Breast epithelium (tissue), 4 donors: ENCODE data around the gene CFAP97D1. TPM values are rescaled to one million over a fixed set of nuclear protein-coding genes. Genes with fewer than 3 reads are reported as not detected.

ENCODE experiments used
- DNase-seq, 2 donors: peaks; one replicate each; pipeline ENCODE4 v3.0.0-alpha.2; 2019; ENCODE audit warnings: low spot score in 2 of 2
- H3K27ac ChIP-seq, 2 donors: fragments of 200-600 bp; sonication (generic) in 1 of 2; one replicate each; pipeline ENCODE4 v1.5.1; 2016 to 2019; ENCODE audit warnings: mild to moderate bottlenecking in 1 of 2
- H3K27me3 ChIP-seq, 2 donors: fragments of 200-600 bp; sonication (generic) in 1 of 2; one replicate each; pipeline versions ENCODE4 v1.5.1 to v1.6.0; 2017 to 2019; ENCODE audit warnings: control low read depth in 1 of 2, mild to moderate bottlenecking in 1 of 2
- H3K36me3 ChIP-seq: fragments of 200-600 bp; one replicate; pipeline ENCODE4 v1.5.1; 2019
- H3K4me1 ChIP-seq, 2 donors: fragments of 200-600 bp; sonication (generic); one replicate each; pipeline ENCODE4 v1.5.1; 2016 to 2019; ENCODE audit warnings: control low read depth in 1 of 2
- H3K4me3 ChIP-seq, 3 donors: fragments of 200-600 bp; sonication (generic); 1 replicate in 2 of 3; 2 replicates in 1 of 3; pipeline ENCODE4 v1.5.1; 2016 to 2019; ENCODE audit warnings: mild to moderate bottlenecking in 3 of 3, moderate library complexity in 2 of 3
- H3K9me3 ChIP-seq, 2 donors: fragments of 200-600 bp; sonication (generic) in 1 of 2; one replicate each; pipeline ENCODE4 v1.5.1; 2016 to 2019; ENCODE audit warnings: control low read depth in 1 of 2
- CTCF ChIP-seq, 3 donors: fragments of 450-650 bp; IDR thresholded peaks; one replicate each; pipeline ENCODE4 v1.5.1; 2016 to 2017; ENCODE audit warnings: antibody characterized with exemption in 3 of 3, mild to moderate bottlenecking in 3 of 3, moderate library complexity in 3 of 3
- POLR2A ChIP-seq: fragments of 450-650 bp; IDR thresholded peaks from one replicate; pipeline ENCODE4 v1.6.1; 2016; ENCODE audit warnings: antibody characterized with exemption, mild to moderate bottlenecking, moderate library complexity
- POLR2AphosphoS5 ChIP-seq, 3 donors: sonication (generic); formaldehyde crosslinking; IDR thresholded peaks; one replicate each; pipeline ENCODE4 v1.6.1; 2017; ENCODE audit warnings: antibody characterized with exemption in 3 of 3
- intact Hi-C: fragments of 100-400 bp; cut with DNase I; formaldehyde crosslinking; loops from one replicate; pipeline ENCODE4 v1.15.1; 2023; ENCODE audit warnings: low total_unique reads
- total RNA-seq, 3 donors: library from RNA; depleted of rRNA; stranded (reverse); fragments of >200 nt; gene quantifications; one replicate each; pipeline ENCODE4 v1.1.0, GENCODE V29; 2016

CFAP97D1 gene
- total RNA-seq, 3 donors from 2014 or later: 0.16 TPM; not detected in 2

GRCh38 chr17:43810823-43811222 lies 30.6 kb downstream of the CFAP97D1 start:
- Histone ChIP-seq H3K36me3 (no peaks in the 10 kb centered on the region), H3K4me1 (no peaks in the 10 kb centered on the region), H3K9me3 (no peaks in the 10 kb centered on the region), H3K27ac (no peak overlapping the region), H3K27me3 (no peaks in the 10 kb centered on the region), H3K4me3 (no peak overlapping the region)
- DNase-seq: no peak
- intact Hi-C loops: no loop called here
- TF ChIP-seq CTCF (IDR thresholded peaks at IDR 0.05): no peak
- no peak for TF ChIP-seq POLR2A
- TF ChIP-seq POLR2AphosphoS5 (IDR thresholded peaks at IDR 0.05): no peak

GRCh38 chr17:43812396-43813265 lies 32.4 kb downstream of the CFAP97D1 start:
- no peak for DNase-seq
- no peak for TF ChIP-seq POLR2AphosphoS5 (IDR thresholded peaks at IDR 0.05)
- TF ChIP-seq CTCF (IDR thresholded peaks at IDR 0.05): no peak
- intact Hi-C loops: no loop called here

GRCh38 chr17:43813386-43813785 lies 33.2 kb downstream of the CFAP97D1 start:
- no peak for TF ChIP-seq POLR2A
- no peak for TF ChIP-seq CTCF (IDR thresholded peaks at IDR 0.05)
- TF ChIP-seq POLR2AphosphoS5 (IDR thresholded peaks at IDR 0.05): no peak
- H3K27me3 ChIP-seq: no peaks in the 10 kb centered on the region
- H3K27ac ChIP-seq: no peak overlapping the region
- intact Hi-C loops: no loop called here
- no peak for DNase-seq
- H3K36me3 ChIP-seq: no peaks in the 10 kb centered on the region
- H3K4me1 ChIP-seq: no peaks in the 10 kb centered on the region
- no peak overlapping the region for H3K4me3 ChIP-seq
- H3K9me3 ChIP-seq: no peaks in the 10 kb centered on the region

More at GRCh38 chr17:43812396-43813265, 32.4 kb downstream of the CFAP97D1 start:
- Histone ChIP-seq H3K4me1 (no peaks in the 10 kb centered on the region), H3K9me3 (no peaks in the 10 kb centered on the region), H3K36me3 (no peaks in the 10 kb centered on the region), H3K27me3 (no peaks in the 10 kb centered on the region), H3K4me3 (no peak overlapping the region), H3K27ac (no peak overlapping the region)

GRCh38 chr17:43814026-43814425 lies 33.8 kb downstream of the CFAP97D1 start:
- H3K36me3 ChIP-seq: no peaks in the 10 kb centered on the region
- H3K27ac ChIP-seq: no peak overlapping the region
- no peak overlapping the region for H3K4me3 ChIP-seq
- no peaks in the 10 kb centered on the region for H3K27me3 ChIP-seq
- TF ChIP-seq POLR2A: no peak
- TF ChIP-seq CTCF (IDR thresholded peaks at IDR 0.05): no peak
- no peak for TF ChIP-seq POLR2AphosphoS5 (IDR thresholded peaks at IDR 0.05)
- no peak for DNase-seq
- intact Hi-C loops: no loop called here
- no peaks in the 10 kb centered on the region for H3K9me3 ChIP-seq
- H3K4me1 ChIP-seq: no peaks in the 10 kb centered on the region

- DNase-seq: no peak
- intact Hi-C loops: no loop called here
- no peak for TF ChIP-seq CTCF (IDR thresholded peaks at IDR 0.05)
- no peaks in the 10 kb centered on the region for H3K27me3 ChIP-seq
- H3K4me3 ChIP-seq: no peak overlapping the region
- H3K36me3 ChIP-seq: no peaks in the 10 kb centered on the region
- H3K4me1 ChIP-seq: no peaks in the 10 kb centered on the region
- H3K27ac ChIP-seq: no peak overlapping the region
- no peaks in the 10 kb centered on the region for H3K9me3 ChIP-seq
These were observed 34.5 kb downstream of the CFAP97D1 start for GRCh38 chr17:43814714-43815113.
